ENCODE data around the gene NXN. TPM values are rescaled to one million over a fixed set of nuclear protein-coding genes. Genes with fewer than 3 reads are reported as not detected.

The NXN gene
- total RNA-seq, 1 experiment from 2014 or later: 6.0 TPM

- BruUV-seq (replicated peaks): no TSS peak
- intact Hi-C loops (cut with micrococcal nuclease; ENCODE audit: unreplicated experiment): no loop called here
- H3K27me3 ChIP-seq (replicated peaks; ENCODE audit: insufficient read depth, low read depth, low read length, poor library complexity): no peaks in the 10 kb centered on the region
These were observed 75.7 kb downstream of the NXN start for GRCh38 chr17:903691-904481.

GRCh38 chr17:902463-902862, 77.1 kb downstream of the NXN start:
- POLR2A ChIA-PET (ENCODE audit: low non-redundant PET): interaction anchor here (0.7 kb wide), 1 partner anchor 544 kb away, joined by 3 read pairs; no protein-coding TSS in a partner anchor
- no peak overlapping the region for H3K4me3 ChIP-seq (ENCODE audit: low read depth, low read length, poor library complexity, severe bottlenecking)
- H3K27me3 ChIP-seq (replicated peaks; ENCODE audit: insufficient read depth, low read depth, low read length, poor library complexity): no peaks in the 10 kb centered on the region
- no TSS peak for BruUV-seq (replicated peaks)
- H3K9me3 ChIP-seq (ENCODE audit: low read depth, low read length, poor library complexity, severe bottlenecking): no peaks in the 10 kb centered on the region
- TF ChIP-seq, protein P1, sequence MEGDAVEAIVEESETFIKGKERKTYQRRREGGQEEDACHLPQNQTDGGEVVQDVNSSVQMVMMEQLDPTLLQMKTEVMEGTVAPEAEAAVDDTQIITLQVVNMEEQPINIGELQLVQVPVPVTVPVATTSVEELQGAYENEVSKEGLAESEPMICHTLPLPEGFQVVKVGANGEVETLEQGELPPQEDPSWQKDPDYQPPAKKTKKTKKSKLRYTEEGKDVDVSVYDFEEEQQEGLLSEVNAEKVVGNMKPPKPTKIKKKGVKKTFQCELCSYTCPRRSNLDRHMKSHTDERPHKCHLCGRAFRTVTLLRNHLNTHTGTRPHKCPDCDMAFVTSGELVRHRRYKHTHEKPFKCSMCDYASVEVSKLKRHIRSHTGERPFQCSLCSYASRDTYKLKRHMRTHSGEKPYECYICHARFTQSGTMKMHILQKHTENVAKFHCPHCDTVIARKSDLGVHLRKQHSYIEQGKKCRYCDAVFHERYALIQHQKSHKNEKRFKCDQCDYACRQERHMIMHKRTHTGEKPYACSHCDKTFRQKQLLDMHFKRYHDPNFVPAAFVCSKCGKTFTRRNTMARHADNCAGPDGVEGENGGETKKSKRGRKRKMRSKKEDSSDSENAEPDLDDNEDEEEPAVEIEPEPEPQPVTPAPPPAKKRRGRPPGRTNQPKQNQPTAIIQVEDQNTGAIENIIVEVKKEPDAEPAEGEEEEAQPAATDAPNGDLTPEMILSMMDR (conservative IDR thresholded peaks at IDR 0.05; ENCODE audit: low read depth, low read length): no peak
- no peak for TF ChIP-seq EZH2 (IDR thresholded peaks at IDR 0.05; ENCODE audit: borderline replicate concordance, low read depth, low read length, poor library complexity, severe bottlenecking)
- intact Hi-C loops (cut with micrococcal nuclease; ENCODE audit: unreplicated experiment): no loop called here
- DNase-seq (ENCODE audit: low spot score): no peak
- no peak overlapping the region for H3K27ac ChIP-seq (ENCODE audit: low read depth, low read length, poor library complexity, severe bottlenecking)
- CTCF ChIA-PET: interaction anchor here (0.8 kb wide), 1 partner anchor 10 kb away, joined by 3 read pairs; no protein-coding TSS in a partner anchor
- H3K4me1 ChIP-seq (ENCODE audit: insufficient read depth, low read length, poor library complexity, severe bottlenecking): no peaks in the 10 kb centered on the region
- H3K36me3 ChIP-seq (ENCODE audit: insufficient read depth, low read length, poor library complexity, severe bottlenecking): no peaks in the 10 kb centered on the region

More at GRCh38 chr17:903691-904481, 75.7 kb downstream of the NXN start:
- no peaks in the 10 kb centered on the region for H3K36me3 ChIP-seq (ENCODE audit: insufficient read depth, low read length, poor library complexity, severe bottlenecking)
- no peaks in the 10 kb centered on the region for H3K4me1 ChIP-seq (ENCODE audit: insufficient read depth, low read length, poor library complexity, severe bottlenecking)
- DNase-seq (ENCODE audit: low spot score): no peak
- H3K27ac ChIP-seq (ENCODE audit: low read depth, low read length, poor library complexity, severe bottlenecking): no peak overlapping the region
- TF ChIP-seq, protein P1 (conservative IDR thresholded peaks at IDR 0.05; ENCODE audit: low read depth, low read length): no peak
- TF ChIP-seq EZH2 (IDR thresholded peaks at IDR 0.05; ENCODE audit: borderline replicate concordance, low read depth, low read length, poor library complexity, severe bottlenecking): no peak
- H3K4me3 ChIP-seq (ENCODE audit: low read depth, low read length, poor library complexity, severe bottlenecking): no peak overlapping the region
- ChIA-PET CTCF (interaction anchor here (0.6 kb wide), 1 partner anchor 24 kb away, joined by 3 read pairs; no protein-coding TSS in a partner anchor), POLR2A (ENCODE audit: low non-redundant PET) (no interaction called here)
- no peaks in the 10 kb centered on the region for H3K9me3 ChIP-seq (ENCODE audit: low read depth, low read length, poor library complexity, severe bottlenecking)

GRCh38 chr17:901964-902363, 77.6 kb downstream of the NXN start:
- H3K27me3 ChIP-seq (replicated peaks; ENCODE audit: insufficient read depth, low read depth, low read length, poor library complexity): no peaks in the 10 kb centered on the region
- intact Hi-C loops (cut with micrococcal nuclease; ENCODE audit: unreplicated experiment): no loop called here
- no peaks in the 10 kb centered on the region for H3K4me1 ChIP-seq (ENCODE audit: insufficient read depth, low read length, poor library complexity, severe bottlenecking)
- TF ChIP-seq EZH2 (IDR thresholded peaks at IDR 0.05; ENCODE audit: borderline replicate concordance, low read depth, low read length, poor library complexity, severe bottlenecking): no peak
- TF ChIP-seq, protein P1 (conservative IDR thresholded peaks at IDR 0.05; ENCODE audit: low read depth, low read length): no peak
- CTCF ChIA-PET: no interaction called here
- BruUV-seq (replicated peaks): no TSS peak
- no peak overlapping the region for H3K27ac ChIP-seq (ENCODE audit: low read depth, low read length, poor library complexity, severe bottlenecking)
- no peak overlapping the region for H3K4me3 ChIP-seq (ENCODE audit: low read depth, low read length, poor library complexity, severe bottlenecking)
- POLR2A ChIA-PET (ENCODE audit: low non-redundant PET): no interaction called here
- no peaks in the 10 kb centered on the region for H3K9me3 ChIP-seq (ENCODE audit: low read depth, low read length, poor library complexity, severe bottlenecking)
- no peaks in the 10 kb centered on the region for H3K36me3 ChIP-seq (ENCODE audit: insufficient read depth, low read length, poor library complexity, severe bottlenecking)
- no peak for DNase-seq (ENCODE audit: low spot score)

Measured in A673 (cell line).